Epithelial cell of proximal tubule (primary cell): ENCODE results near the gene SNAP25. TPM values are rescaled to one million over a fixed set of nuclear protein-coding genes. Genes with fewer than 3 reads are reported as not detected.

Source experiments
- DNase-seq: peaks from one replicate; pipeline ENCODE4 v3.0.0-alpha.2; 2011; ENCODE audit warnings: low read depth
- H3K4me3 ChIP-seq: 2 replicates; pipeline ENCODE4 v1.5.1; 2011; ENCODE audit warnings: low read depth, mild to moderate bottlenecking, low read length
- total RNA-seq: library from RNA; depleted of rRNA; stranded (reverse); fragments of >200 nt; gene quantifications from 2 replicates; pipeline ENCODE4 v1.2.3, GENCODE V29; 2015
- TF ChIP-seq, protein P1 (sequence below): conservative IDR thresholded peaks from 2 replicates; pipeline ENCODE4 v1.5.1; 2012; ENCODE audit warnings: low read depth, mild to moderate bottlenecking, low read length

The SNAP25 gene
- total RNA-seq, 1 donor from 2014 or later = 1.4 TPM

DNA sequence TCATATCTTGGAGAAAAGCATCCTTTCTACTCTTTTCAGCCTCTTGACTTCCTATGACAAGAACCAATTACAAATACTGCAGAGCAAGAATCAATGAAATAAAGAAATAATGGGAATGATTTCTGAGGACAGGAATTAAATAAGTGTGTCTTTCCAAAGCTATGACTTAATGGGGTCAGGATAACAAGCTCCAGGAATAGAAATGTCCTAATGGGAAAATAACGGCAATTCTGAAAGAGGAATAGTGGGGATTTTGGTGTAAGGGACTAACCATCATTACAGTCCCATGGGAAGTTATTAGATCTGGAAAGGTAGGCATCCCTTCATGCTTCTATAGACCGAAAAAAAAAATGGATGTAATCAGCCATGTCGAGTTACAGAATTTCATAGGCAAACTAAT is 28.2 kb upstream of the SNAP25 start:
- DNase-seq = no peak
- no peak overlapping the region for H3K4me3 ChIP-seq
- TF ChIP-seq, protein P1, sequence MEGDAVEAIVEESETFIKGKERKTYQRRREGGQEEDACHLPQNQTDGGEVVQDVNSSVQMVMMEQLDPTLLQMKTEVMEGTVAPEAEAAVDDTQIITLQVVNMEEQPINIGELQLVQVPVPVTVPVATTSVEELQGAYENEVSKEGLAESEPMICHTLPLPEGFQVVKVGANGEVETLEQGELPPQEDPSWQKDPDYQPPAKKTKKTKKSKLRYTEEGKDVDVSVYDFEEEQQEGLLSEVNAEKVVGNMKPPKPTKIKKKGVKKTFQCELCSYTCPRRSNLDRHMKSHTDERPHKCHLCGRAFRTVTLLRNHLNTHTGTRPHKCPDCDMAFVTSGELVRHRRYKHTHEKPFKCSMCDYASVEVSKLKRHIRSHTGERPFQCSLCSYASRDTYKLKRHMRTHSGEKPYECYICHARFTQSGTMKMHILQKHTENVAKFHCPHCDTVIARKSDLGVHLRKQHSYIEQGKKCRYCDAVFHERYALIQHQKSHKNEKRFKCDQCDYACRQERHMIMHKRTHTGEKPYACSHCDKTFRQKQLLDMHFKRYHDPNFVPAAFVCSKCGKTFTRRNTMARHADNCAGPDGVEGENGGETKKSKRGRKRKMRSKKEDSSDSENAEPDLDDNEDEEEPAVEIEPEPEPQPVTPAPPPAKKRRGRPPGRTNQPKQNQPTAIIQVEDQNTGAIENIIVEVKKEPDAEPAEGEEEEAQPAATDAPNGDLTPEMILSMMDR = no peak

DNA sequence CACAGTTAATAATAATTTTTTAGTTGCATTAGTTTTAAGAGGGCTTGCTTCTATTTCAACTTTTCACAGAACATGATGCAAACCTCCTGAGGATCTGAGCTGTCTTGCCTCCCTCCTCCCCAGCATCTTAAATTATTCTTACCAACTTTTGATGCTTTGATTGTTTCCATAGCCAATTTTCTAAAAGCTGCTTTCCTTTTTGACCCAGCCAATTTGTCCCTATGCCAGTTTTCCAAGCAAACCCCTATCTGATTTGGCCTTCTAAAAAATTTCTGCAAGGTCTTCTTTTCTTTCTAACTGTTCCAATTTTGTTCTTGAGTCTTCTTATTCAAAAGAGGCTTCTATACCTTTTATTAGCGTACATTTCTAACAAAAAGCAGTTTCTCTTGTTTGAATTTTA is 26.5 kb upstream of the SNAP25 start:
- no peak for DNase-seq
- TF ChIP-seq, protein P1 = no peak
- H3K4me3 ChIP-seq = no peak overlapping the region

DNA sequence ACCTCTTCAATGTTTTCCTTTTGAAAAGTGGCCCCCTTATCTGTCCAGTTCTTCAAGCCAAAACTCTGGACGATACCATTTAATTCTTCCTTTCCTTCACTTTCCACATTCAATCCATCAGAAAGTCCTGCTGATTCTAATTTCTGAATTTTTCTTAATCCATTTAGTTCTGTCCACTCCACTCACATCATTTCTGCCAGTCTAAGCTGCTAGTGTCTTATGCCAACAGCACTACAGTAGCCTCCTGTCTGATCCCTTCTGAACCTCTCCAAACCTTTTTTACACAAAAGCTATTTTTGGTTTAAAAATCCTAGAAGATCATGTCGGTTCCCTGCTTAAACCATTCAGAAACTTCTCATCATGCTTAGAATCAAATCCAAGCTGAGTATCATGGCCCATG is 24.5 kb upstream of the SNAP25 start:
- H3K4me3 ChIP-seq = no peak overlapping the region
- DNase-seq = no peak
- TF ChIP-seq, protein P1 = no peak

DNA sequence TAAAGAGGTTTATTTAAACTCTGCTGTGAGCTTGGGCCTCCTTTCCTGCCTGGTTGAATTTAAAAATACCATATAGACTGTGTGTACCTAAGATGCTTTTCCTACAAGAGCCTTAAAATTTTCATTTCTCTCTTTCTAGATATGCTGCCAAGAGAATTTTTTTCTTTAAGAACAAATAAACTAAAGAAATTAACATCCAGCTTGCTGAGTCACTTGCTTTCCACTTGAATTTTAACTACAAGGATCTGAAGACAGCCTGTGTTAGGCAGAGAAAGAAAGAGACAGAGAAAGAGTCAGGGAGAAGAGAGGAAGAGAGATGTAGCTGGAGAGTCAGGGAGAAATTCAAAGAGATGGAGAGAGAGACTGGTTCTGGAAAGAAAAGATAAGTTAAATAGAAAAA is 18.3 kb upstream of the SNAP25 start:
- TF ChIP-seq, protein P1 = no peak
- H3K4me3 ChIP-seq = no peak overlapping the region
- no peak for DNase-seq

DNA sequence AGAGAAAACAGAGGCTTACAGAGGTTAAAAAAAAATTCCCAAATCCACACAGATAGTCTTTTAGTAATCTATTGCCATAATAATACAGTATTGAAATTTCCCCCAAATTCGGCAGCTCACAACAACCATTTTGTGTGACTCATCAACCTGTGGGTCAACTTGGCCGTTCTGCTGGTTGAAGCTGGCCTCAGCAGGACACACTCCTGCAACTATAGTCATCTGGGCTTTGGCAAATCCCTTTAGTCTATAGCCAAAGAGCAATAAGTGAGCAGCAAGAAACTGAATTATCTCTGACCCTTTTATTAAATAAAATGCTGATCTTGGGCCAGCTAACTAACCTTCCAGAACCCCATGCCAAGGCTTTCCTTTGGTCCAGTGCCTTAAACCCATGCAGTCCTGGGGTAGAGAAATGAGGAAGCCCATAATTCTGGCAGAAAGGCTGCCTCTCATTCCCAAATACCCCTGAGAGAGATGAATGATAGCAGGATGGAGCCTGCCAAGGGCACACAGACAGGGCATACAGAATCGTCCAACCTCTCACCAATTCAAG is 17.2 kb upstream of the SNAP25 start:
- TF ChIP-seq, protein P1 = no peak
- no peak overlapping the region for H3K4me3 ChIP-seq
- DNase-seq = no peak

DNA sequence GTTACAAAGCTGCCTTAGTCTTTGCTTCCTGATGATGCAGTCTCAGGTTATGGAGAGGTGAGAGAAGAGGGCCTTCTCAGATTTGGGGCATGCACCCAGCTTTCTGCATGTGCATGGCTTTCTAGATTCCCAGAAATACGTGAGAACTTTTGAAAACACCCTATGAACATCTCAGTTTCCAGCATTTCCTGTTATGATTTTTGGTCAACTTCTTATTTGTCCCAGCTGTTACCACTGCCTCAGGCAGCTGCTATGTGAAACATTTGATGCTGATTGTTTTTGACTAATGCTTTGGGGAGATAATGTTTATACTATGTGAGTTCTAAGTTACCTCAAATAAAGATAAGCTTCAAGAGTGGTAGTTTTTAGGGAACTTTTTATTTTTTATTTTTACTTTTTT is 9.5 kb upstream of the SNAP25 start:
- TF ChIP-seq, protein P1 = no peak
- no peak overlapping the region for H3K4me3 ChIP-seq
- no peak for DNase-seq

DNA sequence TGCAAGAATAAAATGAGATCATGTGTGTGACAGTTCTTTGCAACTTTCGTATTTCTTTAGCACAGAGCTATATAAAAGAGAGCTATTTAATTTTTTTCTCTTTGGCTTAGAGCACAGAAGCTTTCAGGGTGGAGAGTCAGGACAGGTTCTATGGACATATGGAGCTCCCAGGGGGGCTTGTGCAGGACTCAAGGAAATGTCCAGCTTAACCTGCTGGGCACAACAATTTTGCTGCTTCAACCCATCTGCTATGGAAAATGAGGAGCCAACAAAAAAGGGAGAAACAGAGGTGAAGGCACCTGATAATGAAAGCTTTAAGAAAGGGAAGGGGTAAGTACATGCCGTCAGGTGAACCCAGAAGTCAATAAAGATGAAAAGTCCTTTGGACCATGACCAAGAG is 5.1 kb upstream of the SNAP25 start:
- H3K4me3 ChIP-seq = no peak overlapping the region

More for the DNA sequence above, 5.1 kb upstream of the SNAP25 start:
- TF ChIP-seq, protein P1 = no peak
- no peak for DNase-seq
